Cerebellar nuclear complex (tissue), 1 donor: ENCODE measurements around the gene FUOM.
"Not testable (repeated sequence)": the region's sequence is repeated elsewhere in the genome, so short reads cannot be mapped to it uniquely, and the experiment has no call there.

Experiments used
- DNase-seq, 2 experiments: peaks; one replicate each; lab custom pipeline; 2025; lab: John Stamatoyannopoulos, UW

FUOM gene

DNA sequence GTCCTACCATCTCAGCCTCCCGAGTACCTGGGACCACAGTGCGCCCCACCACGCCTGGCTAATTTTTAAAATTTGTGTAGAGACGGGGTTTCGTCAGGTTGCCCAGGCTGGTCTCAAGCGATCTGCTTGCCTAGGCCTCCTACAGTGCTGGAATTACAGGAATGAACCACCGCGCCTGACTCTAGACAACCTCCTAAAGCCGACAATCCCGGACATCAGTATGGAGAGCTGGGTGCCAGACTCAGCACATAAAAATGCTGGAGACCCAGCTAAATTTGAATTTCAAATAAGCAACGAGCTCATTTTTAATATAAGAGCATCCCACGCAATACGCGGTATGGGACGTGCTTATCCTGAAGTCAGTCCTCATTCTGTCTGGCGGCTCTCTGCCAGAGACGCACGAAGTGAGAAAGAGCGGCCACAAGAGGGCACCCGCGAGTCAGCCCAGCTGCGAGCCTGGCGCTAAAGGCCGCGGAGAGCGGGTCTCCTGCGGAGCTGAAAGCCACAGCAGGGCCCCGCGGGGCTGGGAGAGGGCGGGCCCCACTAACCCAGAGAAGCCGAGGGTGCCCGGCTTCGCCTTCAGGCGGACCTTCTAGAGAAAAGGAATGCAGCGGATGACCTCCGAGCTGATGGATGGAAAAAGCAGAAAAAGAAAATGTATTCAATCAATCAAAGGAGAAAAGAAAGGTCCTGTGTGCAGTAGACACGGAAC is 28.2 kb downstream of the FUOM start:
- peak in 1 of 2 experiments; percentile 70 for DNase-seq

DNA sequence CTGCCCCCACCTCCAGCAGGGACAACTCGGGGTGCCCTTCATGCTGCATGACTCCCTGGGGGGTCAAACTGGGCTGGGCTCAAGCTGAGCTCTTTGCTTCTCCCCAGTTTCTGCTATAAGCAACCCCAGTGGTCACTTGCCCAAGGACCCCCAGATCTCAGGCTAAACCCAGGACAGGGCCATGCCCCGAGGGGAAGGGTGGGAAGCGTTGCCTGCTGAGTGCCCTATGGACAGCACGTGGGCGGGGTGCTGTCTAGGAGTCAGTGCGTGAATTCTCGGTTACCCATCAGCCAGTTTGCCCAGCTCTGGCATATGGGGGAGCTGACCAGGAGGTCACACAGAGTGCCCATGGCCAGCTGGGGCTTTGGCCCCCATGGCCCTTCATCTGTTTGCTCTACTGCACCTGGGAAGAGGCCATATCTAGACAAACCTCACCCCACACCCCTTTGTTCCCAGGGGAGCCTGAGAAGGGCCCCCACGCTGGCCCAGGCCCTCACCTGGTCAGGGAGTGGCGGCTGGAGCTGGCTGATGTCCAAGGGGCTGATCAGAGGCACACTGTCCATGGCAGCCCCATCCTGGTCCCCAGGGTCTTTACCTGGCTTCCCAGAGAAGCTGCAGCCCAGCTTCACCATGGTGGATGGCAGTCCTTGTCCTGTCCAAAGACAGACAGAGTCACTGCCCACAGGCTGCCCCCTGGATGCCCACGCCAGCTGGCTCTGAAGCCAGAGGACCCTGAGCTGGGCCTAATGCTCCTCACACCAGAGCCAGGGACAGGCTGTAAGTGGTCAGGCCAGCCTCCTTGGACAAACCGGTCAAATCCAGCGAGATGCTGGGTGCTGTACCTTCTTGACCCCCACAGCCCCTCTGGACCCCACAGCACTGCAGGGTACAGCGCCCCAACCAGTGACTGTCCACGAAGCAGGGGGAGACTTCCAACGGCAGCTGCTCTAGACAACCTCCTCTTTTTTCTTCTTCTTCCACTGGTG is 29.2 kb downstream of the FUOM start:
- DNase-seq, result no peak

DNA sequence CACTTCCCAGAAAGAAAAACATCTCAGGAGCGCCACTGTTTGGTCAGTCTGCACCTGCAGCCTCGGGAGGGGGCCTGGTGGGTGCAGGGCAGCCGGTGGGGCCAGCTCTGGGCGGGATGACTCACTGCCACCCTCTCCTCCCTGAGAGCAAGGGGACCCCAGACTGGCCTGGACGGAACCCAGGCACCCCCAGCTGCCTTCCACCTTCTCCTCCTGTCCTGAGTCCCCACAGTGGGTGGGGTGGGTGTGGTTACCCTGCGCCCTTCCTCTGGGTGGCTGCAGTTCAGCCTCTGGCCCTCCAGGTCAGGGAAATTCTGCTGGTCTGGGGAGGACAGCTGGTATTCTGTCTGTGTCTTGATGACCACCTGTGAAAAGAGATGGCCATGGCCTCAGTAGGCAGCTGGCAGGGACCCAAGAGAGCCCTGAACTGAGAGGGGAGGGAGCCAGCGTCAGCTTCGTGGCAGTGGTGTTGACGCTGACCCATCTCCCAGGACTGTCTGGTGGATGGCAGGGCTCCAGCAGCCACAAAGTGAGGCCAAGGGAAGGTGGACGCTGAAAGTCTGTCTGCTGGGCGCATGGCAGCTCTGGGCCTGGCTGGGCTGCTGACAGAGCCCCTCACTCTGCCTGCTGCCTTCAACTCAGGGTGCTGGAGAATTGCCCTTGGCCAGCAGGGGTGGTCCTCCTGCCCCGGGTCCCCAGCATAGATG is 30.0 kb downstream of the FUOM start:
- DNase-seq, result no peak

DNA sequence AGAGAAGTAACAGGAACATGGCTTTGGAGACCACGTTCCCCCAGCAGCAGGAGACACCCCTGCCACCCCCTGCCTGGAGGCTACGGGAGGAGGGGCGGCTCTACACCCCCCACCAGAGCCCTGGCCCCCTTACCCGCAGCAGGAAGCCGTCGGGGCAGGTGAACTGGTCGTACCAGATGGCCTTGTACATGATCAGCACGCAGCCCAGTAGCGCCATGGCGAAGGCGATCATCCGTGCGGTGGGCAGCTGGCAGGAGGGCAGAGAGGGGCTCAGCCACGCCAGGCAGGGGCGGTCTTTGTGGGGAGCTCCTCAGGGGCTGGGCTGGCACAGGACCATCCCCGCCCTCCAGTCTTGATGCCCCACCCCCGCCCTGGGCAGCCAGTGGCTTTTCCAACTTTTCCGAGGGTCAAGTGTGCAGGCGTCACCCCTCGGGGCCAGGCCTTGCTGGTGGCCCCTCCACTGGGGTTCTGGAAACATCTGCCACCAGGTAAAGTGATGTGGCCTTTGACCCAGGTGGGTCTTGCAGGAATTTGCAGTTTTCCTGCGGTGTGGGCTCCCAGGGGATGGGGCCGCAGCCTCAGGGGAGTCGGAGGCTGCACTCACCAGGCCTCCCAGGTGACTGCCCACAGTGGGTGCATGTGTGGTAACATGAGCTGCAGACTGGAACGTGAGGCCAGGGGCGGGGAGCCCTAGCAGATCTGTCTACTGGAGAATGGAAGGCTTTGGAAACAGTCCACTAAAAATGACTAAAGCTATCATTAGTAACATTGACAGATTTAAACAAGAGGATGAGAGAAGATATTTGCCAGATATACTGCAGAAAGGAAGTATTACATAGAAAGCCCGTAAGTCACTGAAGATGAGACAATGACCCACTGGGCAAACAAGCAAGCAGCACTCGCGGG is 30.8 kb downstream of the FUOM start:
- no peak for DNase-seq

DNA sequence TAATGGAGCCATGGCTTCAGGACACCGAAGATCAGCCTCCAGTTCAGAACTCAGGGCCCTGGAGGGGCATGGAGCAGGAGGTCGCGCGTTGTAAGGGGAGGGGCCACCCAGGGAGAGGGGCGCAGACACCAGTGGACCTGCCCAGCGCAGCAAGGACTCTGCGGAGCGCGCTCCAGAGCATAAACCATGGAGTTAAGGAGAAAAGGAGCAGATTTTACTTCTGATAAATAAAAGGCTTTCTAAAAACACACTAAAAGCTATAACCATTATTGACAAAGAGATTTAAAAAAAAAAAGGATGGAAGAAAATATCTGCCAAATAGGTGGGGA is 31.6 kb downstream of the FUOM start:
- DNase-seq, result no peak

DNA sequence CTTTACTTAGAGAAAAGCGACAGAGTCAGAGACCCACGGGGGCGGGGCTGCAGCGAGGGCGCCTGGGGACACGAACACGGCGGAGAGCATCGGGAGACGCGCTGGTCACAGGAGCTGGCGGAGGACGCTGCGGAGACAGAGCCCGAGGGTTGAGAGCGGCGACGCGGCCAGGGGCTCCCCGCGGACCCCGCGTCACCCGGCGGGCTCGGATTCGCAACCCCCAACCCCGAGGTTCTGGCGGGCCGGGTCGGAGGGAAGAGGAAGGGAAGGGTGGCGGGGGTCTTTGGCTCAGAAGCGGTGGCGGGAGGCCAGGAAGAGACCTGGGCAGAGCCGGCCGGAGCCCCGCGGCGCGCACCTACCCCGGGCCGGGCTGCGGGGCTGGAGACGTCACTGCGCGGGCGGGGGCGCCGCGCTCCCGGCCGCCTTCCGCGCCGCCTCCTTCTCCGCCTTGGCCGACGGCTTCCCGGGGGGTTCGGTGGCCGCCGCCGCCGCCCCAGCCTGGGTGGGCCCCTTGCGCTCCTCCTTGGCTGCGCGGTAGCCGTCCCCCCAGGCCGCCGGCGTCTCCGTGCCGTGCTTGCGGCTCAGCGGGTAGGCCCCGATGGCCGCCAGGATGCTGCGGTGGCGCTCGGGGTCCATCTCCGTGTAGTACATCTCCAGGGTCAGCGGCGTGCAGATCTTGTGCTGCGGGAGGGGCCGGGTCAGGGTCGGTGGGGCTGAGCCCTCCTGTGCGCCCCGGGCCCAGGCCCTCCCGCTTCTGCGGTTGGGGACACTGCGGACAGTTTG is 32.2 kb downstream of the FUOM start:
- DNase-seq, result no peak

DNA sequence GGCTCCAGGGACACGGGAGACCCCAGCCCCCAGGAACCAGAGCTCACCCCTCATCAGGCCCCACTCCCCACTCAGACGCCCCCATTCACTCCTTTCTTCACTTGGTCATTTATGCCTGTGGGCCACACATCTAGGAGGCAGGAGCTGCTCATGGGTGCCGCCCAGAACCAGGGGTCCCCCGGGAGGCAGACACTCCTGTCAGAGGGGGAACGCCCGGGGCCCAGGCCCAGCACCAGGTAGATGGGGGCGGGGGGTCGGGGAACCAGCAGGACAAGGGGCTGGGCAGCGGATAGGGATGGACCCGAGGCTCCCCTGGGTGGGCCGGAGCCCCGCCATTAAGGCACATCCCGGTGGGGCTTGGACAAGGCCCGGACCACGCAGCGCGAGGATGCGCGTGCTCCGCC is 33.0 kb downstream of the FUOM start:
- DNase-seq, result no peak

DNA sequence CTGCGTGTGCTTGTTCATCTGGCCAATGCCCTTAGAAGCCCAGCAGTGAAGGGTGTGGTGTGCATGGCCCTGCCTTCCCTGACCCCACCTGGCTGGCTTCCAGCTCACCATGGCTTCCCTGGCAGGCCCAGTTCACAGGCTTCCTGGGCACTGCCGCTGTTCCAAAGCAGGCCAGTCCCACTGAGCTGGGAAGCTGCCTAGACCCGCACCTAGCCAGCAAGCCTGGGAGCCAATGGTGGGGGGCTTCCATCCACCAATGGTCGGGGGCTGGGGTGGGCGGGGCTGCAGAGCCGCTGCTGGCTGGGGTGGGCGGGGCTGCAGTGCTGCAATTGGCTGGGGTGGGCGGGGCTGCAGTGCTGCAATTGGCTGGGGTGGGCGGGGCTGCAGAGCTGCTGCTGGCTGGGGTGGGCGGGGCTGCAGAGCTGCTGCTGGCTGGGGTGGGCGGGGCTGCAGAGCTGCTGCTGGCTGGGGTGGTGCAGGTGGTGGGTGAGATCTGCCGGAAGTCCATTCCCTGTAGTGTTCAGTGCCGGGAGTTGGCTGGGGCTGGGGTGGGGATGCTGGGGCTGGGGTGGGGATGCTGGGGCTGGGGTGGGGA is 33.5 kb downstream of the FUOM start:
- DNase-seq, result no peak

DNA sequence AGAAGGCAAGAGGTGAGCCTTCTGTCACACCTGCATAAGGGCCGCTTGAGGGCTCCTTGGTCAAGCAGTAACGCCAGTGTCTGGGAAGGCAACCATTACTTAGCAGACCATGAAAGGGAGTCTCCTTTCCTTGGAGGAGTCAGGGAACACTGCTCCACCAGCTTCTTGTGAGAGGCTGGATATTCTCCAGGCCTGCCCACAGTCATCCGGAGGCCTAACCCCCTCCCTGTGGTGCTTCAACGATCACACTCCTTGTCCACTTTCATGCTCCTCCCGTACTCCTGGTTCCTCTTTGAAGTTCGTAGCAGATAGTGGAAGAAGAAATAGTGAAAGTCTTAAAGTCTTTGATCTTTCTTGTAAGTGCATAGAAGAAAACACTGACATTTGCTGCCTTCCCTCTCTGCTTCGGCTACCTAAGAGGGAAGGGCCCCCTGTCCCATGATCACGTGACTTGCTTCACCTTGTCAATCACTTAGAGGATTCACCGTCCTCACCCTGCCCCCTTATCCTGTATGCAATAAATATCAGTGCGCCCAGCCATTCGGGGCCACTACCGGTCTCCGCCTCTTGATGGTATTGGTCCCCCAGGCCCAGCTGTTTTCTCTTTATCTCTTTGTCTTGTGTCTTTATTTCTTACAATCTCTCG is 35.6 kb downstream of the FUOM start:
- not testable (repeated sequence) for DNase-seq

DNA sequence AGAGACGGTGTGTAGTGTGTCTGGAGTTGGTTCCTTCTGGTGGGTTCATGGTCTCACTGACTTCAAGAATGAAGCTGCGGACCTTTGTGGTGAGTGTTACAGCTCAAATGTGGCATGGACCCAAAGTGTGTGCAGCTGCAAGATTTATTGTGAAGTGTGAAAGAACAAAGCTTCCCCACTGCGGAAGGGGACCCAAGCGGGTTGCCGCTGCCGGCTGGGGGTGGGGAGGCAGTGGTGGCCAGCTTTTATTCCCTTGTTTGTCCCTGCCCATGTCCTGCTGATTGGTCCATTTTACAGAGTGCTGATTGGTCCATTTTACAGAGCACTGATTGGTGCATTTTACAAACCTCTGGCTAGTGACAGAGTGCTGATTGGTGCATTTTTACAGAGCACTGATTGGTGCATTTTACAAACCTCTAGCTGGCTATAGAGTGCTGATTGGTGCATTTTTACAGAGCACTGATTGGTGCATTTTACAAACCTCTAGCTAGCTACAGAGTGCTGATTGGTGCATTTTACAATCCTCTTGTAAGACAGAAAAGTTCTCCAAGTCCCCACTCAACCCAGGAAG is 36.9 kb downstream of the FUOM start:
- DNase-seq, result not testable (repeated sequence)

DNA sequence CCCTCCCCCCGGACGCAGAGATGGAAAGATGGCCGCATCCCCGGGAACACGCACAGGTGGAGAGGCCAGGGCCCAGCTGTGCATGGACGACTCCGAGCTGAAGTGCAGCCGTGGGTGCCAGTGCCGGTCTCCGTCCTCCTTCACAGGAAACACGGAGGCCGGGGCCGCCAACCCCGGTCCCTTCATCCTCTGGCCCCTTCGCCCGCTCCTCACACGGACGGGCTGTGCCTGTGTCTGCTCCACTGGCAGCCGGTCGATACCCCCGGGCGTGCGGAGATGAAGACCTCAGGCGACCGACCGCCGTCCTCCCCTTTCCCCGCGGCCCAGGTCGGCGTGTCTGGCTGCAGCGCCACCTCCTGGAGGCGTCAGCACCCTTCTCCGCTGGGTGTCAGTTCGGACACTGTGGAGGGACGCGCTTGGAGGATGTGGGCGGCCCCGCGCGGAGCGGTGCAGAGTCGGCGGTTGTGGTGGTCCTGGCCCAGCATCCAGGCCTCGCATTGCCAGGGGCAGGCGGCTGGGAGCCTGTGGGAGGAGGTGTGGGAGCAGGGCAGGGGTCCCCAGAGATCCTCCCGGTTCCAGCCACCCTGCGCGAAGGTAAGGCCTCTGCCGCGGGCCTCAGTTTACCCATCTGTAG is 39.2 kb downstream of the FUOM start:
- no peak for DNase-seq

DNA sequence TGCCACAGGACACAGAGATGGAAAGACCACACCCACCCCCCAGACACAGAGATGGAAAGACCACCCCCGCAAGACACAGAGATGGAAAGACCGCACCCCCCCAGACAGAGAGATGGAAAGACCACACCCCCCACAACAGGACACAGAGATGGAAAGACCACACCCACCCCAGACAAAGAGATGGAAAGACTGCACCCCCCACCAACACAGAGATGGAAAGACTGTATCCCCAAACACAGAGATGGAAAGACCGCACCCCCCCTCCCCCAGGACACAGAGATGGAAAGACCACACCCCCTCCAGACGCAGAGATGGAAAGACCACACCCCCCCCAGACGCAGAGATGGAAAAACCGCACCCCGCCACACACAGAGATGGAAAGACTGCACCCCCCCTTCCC is 41.1 kb downstream of the FUOM start:
- DNase-seq, result no peak

DNA sequence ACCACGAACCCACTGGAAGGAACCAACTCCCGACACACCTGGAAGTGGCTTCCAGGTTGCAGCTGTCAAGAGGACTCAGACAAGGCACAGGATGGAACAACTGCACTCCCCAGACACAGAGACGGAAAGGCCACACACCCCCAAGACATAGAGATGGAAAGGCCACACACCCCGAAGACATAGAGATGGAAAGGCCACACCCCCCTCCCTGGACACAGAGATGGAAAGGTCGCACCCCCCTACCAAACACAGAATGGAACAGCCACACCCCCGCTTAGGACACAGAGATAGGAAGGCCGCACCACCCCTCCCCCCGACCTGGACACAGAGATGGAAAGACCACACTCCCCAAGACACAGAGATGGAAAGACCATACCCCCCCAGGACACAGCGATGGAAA is 41.6 kb downstream of the FUOM start:
- DNase-seq, result no peak

DNA sequence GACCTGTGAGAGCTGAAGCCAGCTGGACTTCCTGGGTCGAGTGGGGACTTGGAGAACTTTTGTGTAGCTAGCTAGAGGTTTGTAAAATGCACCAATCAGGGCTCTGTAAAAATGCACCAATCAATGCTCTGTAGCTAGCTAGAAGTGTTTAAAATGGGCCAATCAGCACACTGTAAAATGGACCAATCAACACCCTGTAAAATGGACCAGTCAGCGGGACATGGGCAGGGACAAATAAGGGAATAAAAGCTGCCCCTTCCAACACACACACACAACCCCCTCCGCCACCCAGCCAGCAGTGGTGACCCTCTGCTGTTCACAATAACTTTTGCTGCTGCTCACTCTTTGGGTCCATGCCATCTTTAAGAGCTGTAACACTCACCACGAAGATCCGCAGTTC is 42.0 kb downstream of the FUOM start:
- DNase-seq, result no peak

DNA sequence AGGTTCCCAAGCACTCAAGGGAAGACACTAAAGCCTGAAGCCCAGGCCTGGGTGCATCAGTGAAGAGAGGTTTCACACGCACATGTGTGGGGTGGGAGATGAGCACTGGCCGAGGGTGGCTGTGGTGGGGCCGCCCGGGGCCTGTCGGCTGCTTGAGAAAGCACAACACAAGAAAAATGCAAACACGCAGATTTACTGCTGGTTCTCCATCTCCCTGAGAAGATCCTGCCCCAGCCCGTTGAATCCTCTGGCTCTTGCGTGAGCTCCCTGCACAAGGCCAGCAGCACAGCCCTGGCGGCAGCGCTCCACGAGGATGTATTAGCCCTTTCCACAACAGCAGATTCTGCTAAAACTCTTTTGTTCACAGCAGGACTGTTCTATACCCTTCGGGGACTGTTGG is 42.9 kb downstream of the FUOM start:
- no peak for DNase-seq

DNA sequence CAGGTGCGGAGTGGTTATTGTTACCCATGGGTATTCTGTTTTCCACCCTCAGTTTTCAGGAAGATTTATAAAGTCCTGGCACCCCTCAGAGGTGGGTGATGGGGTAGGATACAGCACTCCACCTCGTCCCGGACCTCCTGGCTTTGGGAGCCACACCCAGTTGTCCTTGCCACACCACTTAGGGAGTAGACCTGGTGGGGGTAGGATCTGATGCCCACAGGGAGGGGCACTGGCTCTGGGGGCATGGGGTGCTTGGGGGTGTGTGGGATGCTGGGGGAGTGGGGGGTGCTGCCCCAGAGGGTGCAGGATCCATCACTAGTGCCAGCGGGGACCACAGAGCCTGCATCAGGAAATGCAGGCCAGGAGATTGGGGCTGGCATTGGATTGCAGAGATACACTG is 44.6 kb downstream of the FUOM start:
- no peak for DNase-seq

DNA sequence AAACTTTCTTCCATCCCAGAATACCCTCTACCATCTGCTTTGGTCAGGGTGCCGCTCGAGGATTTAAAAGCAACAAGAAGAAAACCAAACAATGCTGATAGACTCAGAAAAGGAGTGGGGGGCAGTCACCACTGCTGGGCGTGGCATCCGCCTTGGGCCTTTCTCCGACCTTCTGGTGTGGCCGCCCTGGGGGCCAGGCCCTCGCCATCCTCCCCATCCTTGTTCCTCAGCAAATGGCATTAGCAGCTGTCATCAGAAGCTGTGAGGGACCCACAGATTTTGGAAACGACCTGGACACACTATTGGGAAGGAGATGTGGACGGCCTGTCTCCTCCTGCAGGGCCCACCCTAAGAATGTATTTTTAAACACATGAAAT is 45.1 kb downstream of the FUOM start:
- DNase-seq, result no peak

DNA sequence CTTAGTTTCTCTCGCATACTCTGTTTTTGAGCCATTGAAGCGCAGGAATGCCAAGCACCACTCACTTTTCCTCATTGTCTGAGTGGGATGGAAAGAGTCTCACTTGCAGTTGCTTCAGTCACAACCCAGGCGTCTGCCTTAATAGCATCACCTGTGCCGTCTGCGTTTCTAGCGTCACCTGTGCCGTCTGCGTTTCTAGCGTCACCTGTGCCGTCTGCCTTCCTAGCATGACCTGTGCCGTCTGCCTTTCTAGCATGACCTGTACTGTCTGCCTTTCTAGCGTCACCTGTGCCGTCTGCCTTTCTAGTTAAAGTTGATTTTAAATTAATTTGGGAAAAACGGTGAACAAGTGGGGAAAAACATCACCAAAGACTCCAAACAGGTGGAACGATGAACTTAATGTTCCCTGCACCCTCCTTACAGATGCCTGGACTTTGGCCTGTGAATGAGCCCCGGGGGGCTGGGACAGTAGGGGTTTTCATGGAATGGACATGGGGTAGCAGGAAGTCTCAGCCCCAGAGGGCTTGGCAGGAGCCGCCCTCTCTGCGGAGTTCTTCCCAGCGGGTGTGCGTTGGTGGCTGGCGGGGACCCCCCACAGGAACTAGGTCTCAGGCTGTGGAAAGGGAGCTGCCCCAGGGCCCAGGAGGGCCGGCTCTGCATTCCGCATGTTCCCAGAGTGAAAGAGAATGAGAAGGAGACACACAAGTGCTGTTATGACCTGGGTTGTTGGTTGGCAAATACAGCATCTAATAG is 45.6 kb downstream of the FUOM start:
- no peak for DNase-seq
